HUES48 (cell line): ENCODE results near the gene KPTN.

Experiments used
- H3K27ac ChIP-seq: one replicate; pipeline ENCODE4 v1.7.0; 2013; ENCODE audit warnings: low read depth, low read length, inconsistent platforms
- H3K27me3 ChIP-seq: 2 replicates; pipeline ENCODE4 v1.6.1; 2013; ENCODE audit warnings: mild to moderate bottlenecking, low read length; ENCODE audit not compliant: control insufficient read depth, insufficient read depth
- H3K36me3 ChIP-seq: 2 replicates; pipeline ENCODE4 v1.6.1; 2013; ENCODE audit warnings: low read length; ENCODE audit not compliant: control insufficient read depth, insufficient read depth
- H3K4me1 ChIP-seq: 2 replicates; pipeline ENCODE4 v1.6.1; 2013; ENCODE audit warnings: mild to moderate bottlenecking, low read length; ENCODE audit not compliant: control insufficient read depth, insufficient read depth
- H3K4me3 ChIP-seq: 2 replicates; pipeline ENCODE4 v1.5.1; 2013; ENCODE audit warnings: mild to moderate bottlenecking, low read depth, low read length
- H3K9ac ChIP-seq: 2 replicates; pipeline ENCODE4 v1.6.1; 2013; ENCODE audit warnings: mild to moderate bottlenecking, low read depth, low read length, moderate library complexity
- H3K9me3 ChIP-seq: 2 replicates; pipeline ENCODE4 v1.6.1; 2013; ENCODE audit warnings: low read length; ENCODE audit not compliant: control insufficient read depth, insufficient read depth

KPTN gene

DNA sequence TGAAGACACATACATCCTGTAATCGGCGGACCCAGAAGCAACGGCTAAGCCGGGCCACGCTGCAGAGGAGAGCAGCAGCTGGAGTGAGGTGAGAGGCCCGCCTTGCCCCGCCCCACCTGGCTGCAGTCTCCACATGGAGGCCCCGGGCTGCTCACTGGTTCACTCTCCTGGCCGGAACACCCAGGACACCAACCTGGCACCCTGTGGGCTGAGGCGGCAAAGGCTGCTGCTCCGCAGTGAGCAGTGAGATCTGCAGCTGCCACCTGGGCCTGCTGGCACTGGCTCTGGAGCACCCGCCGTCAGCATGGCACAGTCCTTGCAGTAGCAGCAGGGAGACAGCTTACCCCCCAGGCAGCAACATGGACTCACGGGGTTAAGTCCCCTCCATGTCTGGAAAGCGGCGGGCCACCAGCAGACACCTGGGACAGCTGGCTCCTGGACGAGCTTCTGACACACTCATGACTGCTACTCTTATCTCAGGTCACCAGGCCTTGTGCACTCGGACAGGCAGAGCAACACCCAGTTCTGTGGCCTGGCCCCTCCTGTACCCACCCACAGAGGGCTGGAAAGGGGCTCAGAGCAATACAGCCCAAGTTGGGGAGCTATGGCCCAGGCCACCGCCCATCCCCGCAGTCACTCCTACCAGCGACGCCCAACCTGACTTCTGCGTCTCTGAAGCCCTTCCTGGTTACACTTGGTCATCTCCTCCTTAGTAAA, 13.2 kb upstream of the KPTN start:
- H3K9ac ChIP-seq, result no peak overlapping the region
- no peaks in the 10 kb centered on the region for H3K9me3 ChIP-seq
- H3K36me3 ChIP-seq, result peaks cover 50% of the 10 kb centered on the region
- no peaks in the 10 kb centered on the region for H3K27me3 ChIP-seq
- no peak overlapping the region for H3K4me3 ChIP-seq
- H3K4me1 ChIP-seq, result peaks cover 14% of the 10 kb centered on the region; the same call in 1 of the 2 replicates
- H3K27ac ChIP-seq, result no peak overlapping the region

DNA sequence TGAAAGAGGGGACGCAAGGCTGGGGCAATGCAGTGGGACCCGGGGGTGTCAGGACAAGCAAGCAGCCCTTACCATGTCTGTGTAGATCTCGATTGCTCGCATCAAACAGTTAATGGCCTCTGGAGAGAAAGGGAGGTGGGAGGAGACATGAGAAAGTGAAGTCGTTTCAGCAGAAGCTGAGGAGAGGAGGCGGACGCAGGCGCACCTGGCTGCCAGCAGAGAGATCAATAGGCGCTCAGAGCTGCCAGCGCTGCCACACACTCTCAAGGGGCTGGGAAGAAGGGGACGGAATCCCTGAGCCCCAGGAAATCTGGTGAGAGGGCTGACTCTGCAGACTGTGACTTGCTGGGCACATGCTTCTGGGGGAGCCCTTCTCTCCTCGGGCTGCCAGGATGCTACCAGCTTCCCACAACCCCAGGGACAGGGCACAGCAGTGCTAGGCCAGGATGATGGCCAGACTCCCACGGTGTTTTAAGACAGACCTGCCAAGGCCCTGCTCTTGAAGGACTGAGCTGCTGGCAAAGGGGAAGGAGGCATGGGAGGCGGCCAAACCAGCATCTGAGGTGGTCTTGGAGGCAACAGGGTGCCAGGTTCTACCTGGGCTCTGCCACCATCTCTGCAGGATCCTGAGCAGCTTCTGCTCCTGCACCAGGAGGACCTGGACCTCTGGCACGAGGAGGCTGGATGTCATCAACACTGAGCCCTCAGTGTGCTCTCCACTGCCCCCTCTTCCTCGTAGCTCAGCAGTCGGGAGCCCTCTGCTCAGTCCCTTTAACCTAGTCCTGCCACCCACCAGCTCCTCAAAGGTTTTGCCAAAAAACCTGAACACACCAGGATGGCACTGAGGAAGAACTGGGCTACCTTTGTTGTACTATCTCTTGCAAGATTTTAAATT, 11.7 kb upstream of the KPTN start:
- Histone ChIP-seq H3K9me3 (no peaks in the 10 kb centered on the region), H3K27ac (no peak overlapping the region), H3K27me3 (no peaks in the 10 kb centered on the region), H3K9ac (no peak overlapping the region), H3K36me3 (peaks cover 52% of the 10 kb centered on the region), H3K4me1 (peaks cover 10% of the 10 kb centered on the region; the same call in 1 of the 2 replicates), H3K4me3 (no peak overlapping the region)

- Histone ChIP-seq H3K36me3 (peaks cover 59% of the 10 kb centered on the region), H3K27ac (no peak overlapping the region), H3K4me1 (peaks cover 4% of the 10 kb centered on the region; the same call in 1 of the 2 replicates), H3K9ac (no peak overlapping the region), H3K4me3 (no peak overlapping the region), H3K27me3 (no peaks in the 10 kb centered on the region), H3K9me3 (no peaks in the 10 kb centered on the region)
Measured at GRCh38 chr19:47494729-47495128, 10.7 kb upstream of the KPTN start.

DNA sequence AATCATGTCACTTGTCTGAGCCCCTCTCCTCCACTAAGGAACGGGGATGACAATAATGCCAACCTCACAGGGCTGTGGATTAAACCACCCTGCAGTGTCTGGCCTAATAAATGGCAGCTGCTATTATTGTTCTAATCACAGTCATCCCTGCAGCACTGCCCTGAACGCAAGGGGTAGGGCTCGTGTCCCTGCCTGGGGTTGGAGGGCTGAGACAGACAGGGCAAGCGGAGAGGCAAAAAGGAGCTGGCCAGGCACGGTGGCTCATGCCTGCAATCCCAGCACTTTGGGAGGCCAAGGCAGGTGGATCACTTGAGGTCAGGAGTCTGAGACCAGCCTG, 10.2 kb upstream of the KPTN start:
- H3K27ac ChIP-seq, result no peak overlapping the region
- no peak overlapping the region for H3K4me3 ChIP-seq
- no peaks in the 10 kb centered on the region for H3K4me1 ChIP-seq
- H3K27me3 ChIP-seq, result no peaks in the 10 kb centered on the region
- H3K9me3 ChIP-seq, result no peaks in the 10 kb centered on the region
- H3K36me3 ChIP-seq, result peaks cover 59% of the 10 kb centered on the region
- H3K9ac ChIP-seq, result no peak overlapping the region

GRCh38 chr19:47493378-47494210, 9.6 kb upstream of the KPTN start:
- Histone ChIP-seq H3K27ac (no peak overlapping the region), H3K36me3 (peaks cover 55% of the 10 kb centered on the region)

GRCh38 chr19:47492571-47493377, 8.8 kb upstream of the KPTN start:
- H3K9me3 ChIP-seq, result no peaks in the 10 kb centered on the region
- H3K36me3 ChIP-seq, result peaks cover 54% of the 10 kb centered on the region
- no peaks in the 10 kb centered on the region for H3K27me3 ChIP-seq
- no peak overlapping the region for H3K9ac ChIP-seq
- H3K4me1 ChIP-seq, result no peaks in the 10 kb centered on the region
- H3K4me3 ChIP-seq, result no peak overlapping the region
- no peak overlapping the region for H3K27ac ChIP-seq

More at GRCh38 chr19:47493378-47494210, 9.6 kb upstream of the KPTN start:
- Histone ChIP-seq H3K9ac (no peak overlapping the region), H3K9me3 (no peaks in the 10 kb centered on the region), H3K4me1 (no peaks in the 10 kb centered on the region), H3K4me3 (no peak overlapping the region), H3K27me3 (no peaks in the 10 kb centered on the region)

DNA sequence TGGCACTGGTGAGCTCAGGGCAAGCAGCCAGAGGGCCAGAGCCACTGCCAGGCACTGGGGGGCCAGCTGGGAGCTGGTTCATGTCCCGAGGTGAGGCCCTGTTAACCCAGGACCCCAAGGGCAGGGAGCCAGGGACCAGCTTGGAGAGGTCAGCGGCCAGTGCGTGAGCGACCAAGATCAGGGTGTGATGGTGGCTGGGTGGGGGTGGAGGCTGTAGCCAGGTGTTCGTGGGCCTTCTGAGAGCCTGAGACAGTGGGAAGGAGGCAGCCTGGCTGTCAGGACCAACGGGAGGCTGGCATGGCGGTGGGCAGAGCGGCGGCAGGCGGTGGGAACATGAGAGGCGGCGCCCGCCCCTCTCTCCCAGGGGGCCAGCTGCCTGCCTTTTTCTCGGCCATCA, 8.1 kb upstream of the KPTN start:
- no peak overlapping the region for H3K4me3 ChIP-seq
- H3K9me3 ChIP-seq, result no peaks in the 10 kb centered on the region
- H3K36me3 ChIP-seq, result peaks cover 51% of the 10 kb centered on the region
- no peaks in the 10 kb centered on the region for H3K4me1 ChIP-seq
- no peaks in the 10 kb centered on the region for H3K27me3 ChIP-seq
- no peak overlapping the region for H3K9ac ChIP-seq
- H3K27ac ChIP-seq, result no peak overlapping the region

DNA sequence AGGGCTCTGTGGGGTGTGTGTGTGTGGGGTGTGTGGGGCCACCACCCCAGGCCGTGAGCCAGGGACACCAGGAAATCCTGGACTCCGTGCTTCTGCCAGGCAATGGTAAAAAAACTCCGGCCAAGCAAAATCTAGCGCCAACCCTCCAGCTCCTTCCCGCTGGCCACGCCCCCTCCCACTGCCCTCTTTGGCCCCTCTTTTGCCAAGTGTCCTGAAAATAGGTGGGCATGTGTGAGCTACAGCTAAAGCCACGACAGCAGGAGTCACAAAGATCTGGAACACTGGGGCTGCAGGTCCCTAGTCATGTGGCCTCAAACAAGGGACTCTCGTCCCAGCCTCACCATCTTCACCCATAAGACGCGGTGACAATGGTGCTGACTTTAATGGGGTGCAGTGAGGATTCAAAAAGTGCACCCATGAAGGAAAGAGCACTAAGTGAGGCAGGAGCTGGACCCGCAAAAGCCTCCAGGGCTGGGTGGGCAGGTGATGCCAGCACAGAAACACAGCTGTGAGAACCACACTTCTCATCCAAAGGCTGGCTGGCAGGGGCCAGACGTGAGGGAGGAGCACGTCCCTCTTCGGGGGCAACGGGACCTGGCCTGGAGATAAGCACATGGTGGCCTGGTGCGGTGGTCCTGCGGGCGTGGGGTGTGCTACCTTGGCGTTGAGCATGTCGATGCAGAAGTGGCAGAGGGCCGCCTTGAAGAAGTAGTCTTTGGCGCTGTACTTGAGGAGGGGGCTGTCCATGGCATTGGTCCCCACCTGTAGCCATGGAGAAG, 7.5 kb upstream of the KPTN start:
- Histone ChIP-seq H3K9me3 (no peaks in the 10 kb centered on the region), H3K27ac (no peak overlapping the region), H3K36me3 (peaks cover 48% of the 10 kb centered on the region), H3K27me3 (no peaks in the 10 kb centered on the region), H3K4me3 (no peak overlapping the region), H3K9ac (no peak overlapping the region), H3K4me1 (no peaks in the 10 kb centered on the region)

DNA sequence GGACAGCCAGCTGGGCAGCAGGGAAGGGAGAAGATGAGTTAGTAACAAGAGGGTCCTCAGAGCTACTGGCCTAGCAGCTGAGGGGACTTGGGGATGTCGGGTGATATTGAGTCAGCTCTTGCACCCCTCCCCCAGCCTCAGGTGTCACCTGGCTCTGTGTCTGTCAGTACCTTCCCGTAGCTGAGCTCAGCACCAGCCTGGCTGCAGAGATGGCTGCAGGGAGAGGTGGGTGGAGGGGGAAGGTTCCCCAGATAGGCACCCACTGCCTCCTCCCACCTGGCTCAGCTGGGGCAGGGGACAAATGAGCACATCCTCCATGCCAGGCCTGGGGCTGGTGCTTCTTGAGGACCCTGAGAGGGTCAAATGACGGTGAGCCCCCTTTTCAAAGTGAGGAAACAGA, 6.8 kb upstream of the KPTN start:
- H3K27me3 ChIP-seq, result no peaks in the 10 kb centered on the region
- no peak overlapping the region for H3K27ac ChIP-seq
- H3K36me3 ChIP-seq, result peaks cover 48% of the 10 kb centered on the region
- H3K4me3 ChIP-seq, result no peak overlapping the region
- no peaks in the 10 kb centered on the region for H3K9me3 ChIP-seq
- H3K4me1 ChIP-seq, result no peaks in the 10 kb centered on the region
- no peak overlapping the region for H3K9ac ChIP-seq

- no peak overlapping the region for H3K4me3 ChIP-seq
- no peaks in the 10 kb centered on the region for H3K4me1 ChIP-seq
- H3K9ac ChIP-seq, result no peak overlapping the region
- no peaks in the 10 kb centered on the region for H3K27me3 ChIP-seq
- H3K27ac ChIP-seq, result no peak overlapping the region
- peaks cover 48% of the 10 kb centered on the region for H3K36me3 ChIP-seq
- no peaks in the 10 kb centered on the region for H3K9me3 ChIP-seq
Measured at GRCh38 chr19:47490031-47490430, 6.0 kb upstream of the KPTN start.
